Gastroesophageal sphincter (tissue), 4 donors: ENCODE results near the gene MEIS2. TPM values are rescaled to one million over a fixed set of nuclear protein-coding genes. Genes with fewer than 3 reads are reported as not detected.

Source experiments
- ATAC-seq: fragments of 150-250 bp; one replicate; pipeline ENCODE4 v1.9.1; 2016; ENCODE audit warnings: mild to moderate bottlenecking, moderate library complexity
- H3K27ac ChIP-seq, 4 donors: fragments of 200-600 bp; sonication (generic) in 3 of 4; 1 replicate in 3 of 4; 2 replicates in 1 of 4; pipeline ENCODE4 v1.5.1; 2016 to 2019
- H3K27me3 ChIP-seq: fragments of 200-600 bp; sonication (generic); one replicate; pipeline ENCODE4 v1.5.1; 2019
- H3K36me3 ChIP-seq, 2 donors: fragments of 200-600 bp; sonication (generic); one replicate each; pipeline ENCODE4 v1.5.1; 2019; ENCODE audit warnings: control low read depth in 1 of 2
- H3K4me1 ChIP-seq, 3 donors: fragments of 200-600 bp; sonication (generic); 1 replicate in 2 of 3; 2 replicates in 1 of 3; pipeline ENCODE4 v1.5.1; 2016 to 2019; ENCODE audit warnings: control low read depth in 2 of 3
- H3K4me3 ChIP-seq, 2 donors: fragments of 200-600 bp; sonication (generic); one replicate each; pipeline ENCODE4 v1.5.1; 2019; ENCODE audit warnings: mild to moderate bottlenecking in 1 of 2, moderate library complexity in 1 of 2
- H3K9me3 ChIP-seq, 3 donors: fragments of 200-600 bp; sonication (generic); one replicate each; pipeline ENCODE4 v1.5.1; 2017 to 2019; ENCODE audit warnings: control low read depth in 2 of 3
- EP300 ChIP-seq: sonication (generic); formaldehyde crosslinking; IDR thresholded peaks from one replicate; pipeline ENCODE4 v1.6.1; 2017; ENCODE audit warnings: antibody characterized with exemption, mild to moderate bottlenecking
- POLR2A ChIP-seq, 2 donors: fragments of 450-650 bp; IDR thresholded peaks; one replicate each; pipeline ENCODE4 v1.6.1; 2017; ENCODE audit warnings: antibody characterized with exemption in 2 of 2, mild to moderate bottlenecking in 2 of 2, moderate library complexity in 1 of 2
- POLR2AphosphoS5 ChIP-seq: sonication (generic); formaldehyde crosslinking; IDR thresholded peaks from one replicate; pipeline ENCODE4 v1.6.1; 2017; ENCODE audit warnings: antibody characterized with exemption
- WGBS, 2 donors: methylation state at CpG; one replicate each; pipeline ENCODE4 v1.1.5; 2018; ENCODE audit warnings: low coverage in 1 of 2; 5-methylcytosine and 5-hydroxymethylcytosine counted together
- total RNA-seq, 4 donors: library from RNA; depleted of rRNA; stranded (reverse); fragments of >200 nt; gene quantifications; one replicate each; pipeline ENCODE4 v1.1.0, GENCODE V29; 2016
- TF ChIP-seq, protein P1 (sequence below), 4 experiments: fragments of 200-600 bp in 2 of 4; fragments of 450-650 bp in 2 of 4; sonication (generic) in 1 of 4; IDR thresholded peaks; one replicate each; pipeline ENCODE4 v1.5.1; 2017 to 2019; ENCODE audit warnings: antibody characterized with exemption in 4 of 4, mild to moderate bottlenecking in 2 of 4, moderate library complexity in 2 of 4

The MEIS2 gene
- total RNA-seq, 4 donors from 2014 or later: 43.1 to 108 (median 85.7) TPM

DNA sequence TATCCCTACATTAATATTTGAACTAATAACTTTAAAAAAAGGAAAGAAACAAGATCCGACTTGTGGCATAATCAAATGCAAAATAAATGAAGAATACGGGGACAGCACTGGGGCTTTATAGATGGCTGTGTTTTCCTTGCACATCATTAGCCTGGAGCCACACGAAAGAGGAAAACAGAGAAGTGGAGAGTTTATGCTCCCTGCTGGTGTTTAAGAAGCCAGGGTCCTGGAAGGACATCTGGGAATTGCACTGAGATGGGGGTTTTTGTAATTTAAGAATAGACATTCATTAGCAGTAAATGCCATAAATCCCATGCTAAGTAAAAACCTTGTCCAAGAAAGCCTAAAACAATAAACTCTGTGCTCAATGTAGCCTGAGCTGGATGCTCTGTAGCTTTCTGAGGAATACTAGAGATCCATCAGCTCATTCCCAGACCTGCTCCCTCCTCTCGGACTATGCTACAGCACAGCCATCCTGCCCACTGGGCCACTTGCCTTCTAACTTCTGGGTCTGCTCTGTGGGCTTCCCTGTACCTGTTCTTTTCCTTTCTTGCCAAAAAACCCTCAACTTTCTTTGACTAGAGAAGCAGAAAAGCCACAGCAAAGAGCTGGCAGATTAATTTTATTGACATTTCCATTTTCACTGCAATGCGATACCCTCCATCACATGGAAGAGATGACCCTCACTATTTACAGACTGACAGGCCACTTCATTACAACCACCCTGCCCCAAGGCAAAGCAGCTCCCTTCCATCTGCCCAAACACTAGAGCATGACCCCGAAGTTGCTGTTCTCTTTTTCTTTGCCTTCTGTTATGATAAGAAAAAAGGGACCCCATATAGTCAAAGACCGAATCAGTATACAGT is 62.3 kb downstream of the MEIS2 start:
- no peaks in the 10 kb centered on the region for H3K27me3 ChIP-seq
- TF ChIP-seq POLR2A (IDR thresholded peaks at IDR 0.05): no peak
- TF ChIP-seq, protein P1, sequence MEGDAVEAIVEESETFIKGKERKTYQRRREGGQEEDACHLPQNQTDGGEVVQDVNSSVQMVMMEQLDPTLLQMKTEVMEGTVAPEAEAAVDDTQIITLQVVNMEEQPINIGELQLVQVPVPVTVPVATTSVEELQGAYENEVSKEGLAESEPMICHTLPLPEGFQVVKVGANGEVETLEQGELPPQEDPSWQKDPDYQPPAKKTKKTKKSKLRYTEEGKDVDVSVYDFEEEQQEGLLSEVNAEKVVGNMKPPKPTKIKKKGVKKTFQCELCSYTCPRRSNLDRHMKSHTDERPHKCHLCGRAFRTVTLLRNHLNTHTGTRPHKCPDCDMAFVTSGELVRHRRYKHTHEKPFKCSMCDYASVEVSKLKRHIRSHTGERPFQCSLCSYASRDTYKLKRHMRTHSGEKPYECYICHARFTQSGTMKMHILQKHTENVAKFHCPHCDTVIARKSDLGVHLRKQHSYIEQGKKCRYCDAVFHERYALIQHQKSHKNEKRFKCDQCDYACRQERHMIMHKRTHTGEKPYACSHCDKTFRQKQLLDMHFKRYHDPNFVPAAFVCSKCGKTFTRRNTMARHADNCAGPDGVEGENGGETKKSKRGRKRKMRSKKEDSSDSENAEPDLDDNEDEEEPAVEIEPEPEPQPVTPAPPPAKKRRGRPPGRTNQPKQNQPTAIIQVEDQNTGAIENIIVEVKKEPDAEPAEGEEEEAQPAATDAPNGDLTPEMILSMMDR (IDR thresholded peaks at IDR 0.05): no peak
- no peak for TF ChIP-seq POLR2AphosphoS5
- no peak for TF ChIP-seq EP300
- H3K4me1 ChIP-seq: peaks cover 0 to 54% (median 12%) of the 10 kb centered on the region in 3 donors
- no peak overlapping the region for H3K4me3 ChIP-seq
- H3K36me3 ChIP-seq: peaks cover 0 to 29% of the 10 kb centered on the region in 2 donors
- H3K27ac ChIP-seq: peak overlapping the region in 3 of 4 donors; percentile 22 to 32 (median 24)
- WGBS, 2 donors: 43 to 67% methylated on average over 6 to 7 of the region's 7 CpGs
- H3K9me3 ChIP-seq: no peaks in the 10 kb centered on the region
- ATAC-seq: no peak

DNA sequence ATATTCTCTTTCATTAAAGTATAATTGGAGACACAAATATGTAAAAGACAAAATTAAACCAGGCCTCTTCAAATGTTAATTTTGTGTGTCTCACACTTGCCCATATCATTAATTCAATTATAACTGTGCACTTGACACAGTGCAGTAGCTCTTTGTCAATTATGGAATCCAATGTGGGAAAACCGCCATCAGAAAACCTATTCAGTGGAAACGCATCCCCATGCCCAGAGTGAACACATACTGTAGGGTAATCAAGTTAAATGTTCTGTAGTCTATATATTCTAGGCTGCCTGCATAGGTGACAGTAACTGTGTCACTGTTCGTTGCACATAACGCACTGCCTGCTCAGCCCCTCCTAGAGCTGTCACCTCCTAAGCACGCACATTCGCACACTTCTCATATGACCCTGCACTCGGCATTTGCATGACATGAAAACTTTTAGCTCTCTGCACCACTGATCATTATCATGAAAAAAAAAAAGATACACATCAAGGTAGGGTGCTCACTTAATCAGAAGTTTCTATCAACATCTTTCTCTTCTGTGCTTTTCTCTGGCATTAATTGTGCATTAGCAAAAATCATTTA is 63.2 kb downstream of the MEIS2 start:
- peaks cover 0 to 55% (median 12%) of the 10 kb centered on the region in 3 donors for H3K4me1 ChIP-seq
- 94 to 100% methylated on average over 6 to 7 of the region's 7 CpGs for WGBS, 2 donors
- H3K27ac ChIP-seq: no peak overlapping the region
- no peak for TF ChIP-seq POLR2AphosphoS5
- TF ChIP-seq POLR2A (IDR thresholded peaks at IDR 0.05): no peak
- no peak for TF ChIP-seq EP300
- TF ChIP-seq, protein P1 (IDR thresholded peaks at IDR 0.05): no peak
- H3K36me3 ChIP-seq: peaks cover 0 to 28% of the 10 kb centered on the region in 2 donors
- H3K4me3 ChIP-seq: no peak overlapping the region
- ATAC-seq: no peak
- no peaks in the 10 kb centered on the region for H3K9me3 ChIP-seq
- H3K27me3 ChIP-seq: no peaks in the 10 kb centered on the region

DNA sequence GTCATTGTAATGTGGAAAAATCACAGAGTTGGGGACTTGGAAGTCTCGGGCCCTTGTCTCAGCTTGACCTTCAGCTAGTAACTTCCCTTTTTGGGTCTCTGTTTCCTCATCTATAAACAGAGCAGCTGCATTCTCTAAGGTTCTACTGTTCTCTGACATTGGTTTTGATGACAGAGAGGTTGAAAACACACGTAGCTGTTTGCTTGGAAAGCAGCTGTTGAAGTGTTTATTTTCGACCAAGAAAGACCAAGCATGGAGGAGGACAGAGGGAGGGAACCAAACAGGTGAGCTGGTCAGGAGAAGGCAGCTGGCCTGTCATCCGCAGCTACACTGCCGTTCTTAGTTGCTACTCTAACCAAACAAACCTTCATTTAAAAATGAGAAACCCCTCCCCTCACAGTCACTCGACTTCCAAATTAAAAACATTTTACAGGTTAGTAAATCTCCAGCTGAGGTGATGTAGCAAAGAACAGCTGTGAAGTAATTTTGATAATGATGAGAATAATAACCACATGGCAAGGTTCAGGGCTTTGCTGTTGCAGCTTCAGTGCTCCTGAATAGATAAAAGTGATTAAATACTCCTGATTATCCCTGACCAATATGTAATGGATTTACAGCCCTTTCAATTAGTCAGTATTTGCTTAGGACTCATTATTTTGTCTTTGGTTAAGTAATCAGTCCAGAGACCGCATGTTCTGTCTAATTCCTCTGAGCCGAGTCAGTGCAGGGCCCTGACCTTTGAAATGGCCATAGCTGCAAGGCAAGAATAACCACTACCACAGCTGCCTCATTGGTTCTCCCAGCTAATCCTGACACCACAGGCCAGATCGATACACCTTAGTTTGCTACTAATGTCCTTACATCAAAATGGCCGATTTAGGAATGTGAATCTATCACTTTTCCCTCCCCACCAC is 65.3 kb downstream of the MEIS2 start:
- Histone ChIP-seq H3K4me1 (peaks cover 0 to 59% (median 12%) of the 10 kb centered on the region in 3 donors), H3K36me3 (peaks cover 0 to 19% of the 10 kb centered on the region in 2 donors), H3K27me3 (no peaks in the 10 kb centered on the region), H3K9me3 (no peaks in the 10 kb centered on the region), H3K4me3 (no peak overlapping the region), H3K27ac (peak overlapping the region in 3 of 4 donors; percentile 25 to 42 (median 33))
- TF ChIP-seq POLR2AphosphoS5: no peak
- TF ChIP-seq POLR2A (IDR thresholded peaks at IDR 0.05): no peak
- TF ChIP-seq EP300: no peak
- TF ChIP-seq, protein P1 (IDR thresholded peaks at IDR 0.05): no peak
- WGBS, 2 donors: 47 to 60% methylated on average over 7 to 10 of the region's 10 CpGs
- no peak for ATAC-seq

DNA sequence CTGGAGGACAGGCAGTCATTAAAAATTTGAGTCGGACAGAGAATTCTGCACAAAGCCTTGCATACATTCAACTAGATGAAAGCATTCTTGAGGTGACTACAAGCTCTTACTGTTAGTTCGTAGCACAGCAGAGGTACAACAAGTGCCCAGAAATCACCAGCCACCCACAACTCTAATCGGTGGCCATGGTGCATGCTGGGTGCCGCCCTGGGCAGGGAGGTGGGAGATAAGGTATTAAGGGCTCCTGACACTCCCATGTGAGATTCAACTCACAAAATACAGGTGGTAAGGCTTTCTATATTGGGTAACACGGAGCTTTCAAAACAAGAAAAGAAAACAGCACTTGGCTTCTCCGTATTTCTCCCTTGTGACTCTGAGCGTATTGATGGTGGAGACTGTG is 66.0 kb downstream of the MEIS2 start:
- no peak for ATAC-seq
- WGBS, 2 donors: 89 to 93% methylated on average over 2 to 5 of the region's 7 CpGs
- Histone ChIP-seq H3K9me3 (no peaks in the 10 kb centered on the region), H3K4me3 (no peak overlapping the region), H3K4me1 (peaks cover 0 to 60% (median 14%) of the 10 kb centered on the region in 3 donors), H3K36me3 (peaks cover 0 to 19% of the 10 kb centered on the region in 2 donors), H3K27ac (peak overlapping the region in 3 of 4 donors; percentile 25 to 42 (median 33)), H3K27me3 (no peaks in the 10 kb centered on the region)
- TF ChIP-seq POLR2AphosphoS5 (no peak), POLR2A (IDR thresholded peaks at IDR 0.05) (no peak), EP300 (no peak)
- TF ChIP-seq, protein P1 (IDR thresholded peaks at IDR 0.05): no peak
